NCI-H1694 treated with DMSO at 0.1 percent for 48 hours (cell line): ENCODE data around the gene CCNI2.
"Not testable (repeated sequence)": the region's sequence is repeated elsewhere in the genome, so short reads cannot be mapped to it uniquely, and the experiment has no call there.

ENCODE experiments used
- DNase-seq: peaks from one replicate; lab custom pipeline; 2025; lab: John Stamatoyannopoulos, UW

The CCNI2 gene

DNA sequence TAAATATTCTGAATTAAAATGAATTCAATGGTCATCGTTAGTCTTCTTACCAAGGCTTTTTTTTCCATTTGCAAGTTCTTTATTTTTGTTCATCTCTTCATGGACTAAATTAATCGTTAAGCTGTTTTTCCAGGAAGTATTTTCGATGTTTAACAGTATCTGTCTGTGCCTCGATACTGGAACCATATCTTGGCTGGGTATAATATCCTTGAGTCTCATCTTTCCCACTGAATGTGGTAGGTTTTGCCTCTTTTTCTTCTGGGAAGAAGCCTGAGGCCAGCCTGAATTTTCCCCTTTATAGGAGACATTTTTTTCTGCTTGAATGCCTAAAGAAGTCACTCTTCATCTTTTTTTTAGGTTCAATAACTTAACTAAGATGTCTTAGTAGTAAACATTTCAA lies 33.8 kb downstream of the CCNI2 start:
- DNase-seq, result no peak

DNA sequence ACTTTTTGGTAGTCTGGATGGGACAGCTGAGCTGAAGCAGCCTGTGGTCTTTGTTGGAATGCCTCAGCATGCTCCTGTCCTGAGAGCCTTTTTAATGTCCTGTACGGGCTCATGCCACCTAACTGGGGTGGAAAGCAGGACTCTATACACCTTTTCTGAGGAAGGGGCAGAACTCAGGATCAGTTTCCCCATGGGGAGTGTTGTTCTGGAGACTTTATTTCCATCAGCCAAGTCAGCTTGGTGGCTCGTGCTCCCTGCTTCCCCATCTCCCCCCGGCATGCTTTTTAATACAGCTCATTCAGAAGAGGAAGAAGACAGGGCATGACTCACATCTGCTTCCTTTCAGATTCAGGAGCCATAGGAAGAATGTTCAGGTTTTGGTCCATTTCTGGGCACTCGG lies 34.9 kb downstream of the CCNI2 start:
- no peak for DNase-seq

DNA sequence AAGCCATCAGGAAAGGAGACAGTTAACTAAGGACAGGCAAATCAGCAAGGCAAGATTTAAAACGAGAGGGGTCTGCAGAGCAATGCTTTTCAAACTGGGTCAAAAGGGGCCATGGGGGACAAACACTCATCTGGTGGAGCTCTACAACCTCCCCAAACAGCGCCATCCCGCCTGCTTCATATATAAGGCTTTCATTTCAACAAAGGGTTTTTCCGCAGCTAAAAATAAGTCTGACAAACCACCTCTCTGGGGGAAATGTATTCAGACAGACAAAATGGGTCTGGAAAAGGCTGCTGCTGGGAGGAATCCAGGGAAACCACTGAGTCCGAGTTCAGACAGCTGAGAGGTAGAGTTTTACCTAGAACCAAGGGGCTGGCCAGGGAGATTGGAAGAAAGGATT lies 38.1 kb downstream of the CCNI2 start:
- DNase-seq, result no peak

DNA sequence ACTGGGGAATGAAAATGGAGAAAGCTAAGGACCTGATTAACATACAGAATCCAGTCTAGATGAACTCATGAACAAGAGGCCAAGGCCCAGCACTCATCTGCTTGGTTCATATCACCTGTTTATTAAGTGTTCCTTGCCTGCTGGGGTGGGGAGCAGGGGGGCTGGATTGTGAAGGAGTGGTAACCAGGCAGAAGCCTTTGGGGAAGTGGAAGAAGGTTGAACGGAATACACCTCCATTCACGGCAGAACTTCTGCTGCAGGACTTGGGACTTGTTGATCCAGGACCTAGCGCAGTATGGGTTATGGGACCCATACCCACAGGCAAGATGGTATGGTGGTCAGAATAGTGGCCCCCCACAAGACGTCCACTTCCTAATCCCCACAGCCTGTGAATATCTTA lies 38.6 kb downstream of the CCNI2 start:
- no peak for DNase-seq

DNA sequence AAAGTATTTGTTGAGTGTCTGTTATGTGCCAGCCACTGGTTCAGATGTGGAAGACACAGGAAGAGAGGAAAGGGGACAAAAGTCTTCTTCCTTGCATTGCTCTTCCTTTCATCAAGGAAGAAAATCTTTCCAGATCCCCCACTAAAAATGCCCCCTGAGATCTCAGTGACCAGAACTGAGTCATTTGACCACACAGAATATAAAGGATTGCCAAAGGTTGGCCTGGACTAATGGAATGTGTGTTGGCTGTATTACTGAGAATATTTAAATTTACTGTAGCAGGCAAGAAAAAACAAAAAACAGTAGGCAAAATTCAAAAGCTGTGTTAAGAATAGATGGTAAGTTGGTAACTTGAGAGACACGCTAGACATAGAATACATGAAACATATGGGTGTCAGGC lies 39.9 kb downstream of the CCNI2 start:
- no peak for DNase-seq

DNA sequence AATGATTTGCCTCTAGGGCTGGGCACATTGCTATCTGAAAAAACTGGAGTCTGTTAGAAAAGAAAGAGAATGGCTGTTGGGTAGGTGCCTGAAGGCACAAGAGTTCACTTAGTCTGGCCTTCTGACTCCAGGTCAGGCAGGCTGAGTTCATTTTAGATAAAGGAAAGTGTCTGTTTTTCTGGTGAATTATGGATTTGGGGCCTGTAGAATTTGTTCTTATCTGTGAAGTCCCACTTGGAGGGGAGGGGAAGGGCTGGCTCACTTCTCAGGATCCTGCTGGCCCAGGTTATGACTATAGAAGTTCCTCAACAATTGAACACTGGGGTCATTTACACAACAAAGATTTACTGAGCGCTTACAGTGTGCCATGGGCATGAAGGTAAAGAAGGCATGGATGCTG lies 41.3 kb downstream of the CCNI2 start:
- DNase-seq, result no peak

DNA sequence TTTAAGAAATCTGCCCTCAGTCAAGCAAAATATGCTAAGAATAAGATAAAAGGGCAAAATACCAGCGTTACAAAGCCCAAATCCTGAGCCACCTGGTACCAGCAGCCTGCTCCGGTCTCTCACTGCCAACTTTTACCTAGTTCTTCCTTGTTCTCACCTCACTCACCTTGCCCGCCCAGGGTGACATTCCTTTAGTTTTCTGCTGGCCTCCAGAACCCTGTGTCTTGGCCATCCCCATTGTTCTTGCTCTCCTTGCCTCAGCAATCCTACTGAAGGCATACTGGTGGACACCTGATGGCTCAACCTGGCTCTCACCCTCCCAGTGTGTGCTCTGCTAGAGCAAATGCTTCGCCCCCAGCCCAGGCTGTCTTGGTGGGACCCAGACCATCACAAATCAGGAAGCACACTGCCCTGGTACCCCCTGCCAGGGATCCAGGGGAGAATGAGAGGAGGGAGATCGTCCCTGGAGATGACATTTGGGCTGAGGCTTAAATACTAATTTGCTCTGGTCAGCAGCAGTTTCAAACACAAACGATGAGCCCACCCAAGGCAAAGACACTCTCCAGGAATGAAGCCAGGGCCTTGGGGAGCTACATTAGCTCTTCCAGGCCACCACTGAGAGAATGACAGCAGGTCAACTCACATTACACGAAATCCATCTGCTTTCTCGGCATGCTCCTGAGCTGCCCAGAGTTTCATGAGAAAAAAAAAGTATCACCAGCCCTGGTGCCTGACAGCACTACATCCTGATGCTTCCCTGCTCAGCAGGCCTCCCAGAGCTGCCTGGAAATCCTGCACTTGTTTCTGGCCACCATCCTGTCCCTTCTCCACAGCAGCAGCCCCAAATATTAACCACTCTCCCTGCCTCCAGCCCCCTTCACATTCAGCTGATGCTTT lies 42.0 kb downstream of the CCNI2 start:
- DNase-seq, result no peak

DNA sequence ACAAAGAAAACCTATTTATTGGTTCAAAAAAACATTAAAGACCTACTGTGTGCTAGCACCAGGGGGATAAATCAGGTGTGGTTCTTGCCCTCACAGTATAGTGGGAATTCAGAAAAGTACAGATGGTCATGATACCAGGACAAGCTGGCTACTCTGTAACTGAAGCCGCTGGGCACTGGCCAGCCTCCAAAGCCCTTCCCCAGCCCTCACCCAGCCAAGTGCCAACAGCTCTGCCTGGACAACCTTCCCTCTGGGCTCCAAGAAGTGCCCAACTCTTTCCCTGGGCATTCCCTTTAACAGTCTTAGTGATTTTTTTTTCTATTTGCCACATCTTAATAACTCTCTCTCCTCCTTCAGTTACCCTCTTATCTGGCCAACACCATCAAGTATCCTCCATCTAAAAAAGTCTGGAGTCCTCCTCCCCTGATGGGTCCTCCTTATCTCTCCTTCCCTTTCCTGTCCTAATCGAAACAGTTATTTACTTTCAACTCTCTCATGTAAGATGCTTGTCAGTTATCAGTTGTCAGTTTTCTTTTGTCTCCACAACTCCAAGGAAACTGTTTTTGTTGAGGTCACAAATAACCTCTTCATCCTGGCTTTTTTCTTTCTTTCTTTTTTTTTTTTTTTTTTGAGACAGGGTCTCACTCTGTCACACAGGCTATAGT lies 43.1 kb downstream of the CCNI2 start:
- no peak for DNase-seq

DNA sequence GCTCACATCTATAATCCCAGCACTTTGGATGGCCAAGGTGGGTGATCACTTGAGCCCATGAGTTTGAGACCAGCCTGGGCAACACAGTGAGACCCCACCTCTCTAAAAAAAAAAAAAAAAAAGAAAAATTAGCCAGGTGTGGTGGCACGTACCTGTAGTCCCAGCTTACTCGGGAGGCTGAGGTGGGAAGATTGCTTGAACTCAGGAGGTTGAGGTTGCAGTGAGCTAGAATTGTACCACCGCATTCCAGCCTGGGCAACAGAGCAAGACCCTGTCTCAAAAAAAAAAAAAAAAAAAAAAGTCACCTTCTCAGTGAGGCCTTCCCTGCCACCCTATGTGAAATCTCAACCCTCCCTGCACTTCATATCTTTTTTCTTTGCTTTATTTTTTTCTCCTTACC lies 43.8 kb downstream of the CCNI2 start:
- no peak for DNase-seq

DNA sequence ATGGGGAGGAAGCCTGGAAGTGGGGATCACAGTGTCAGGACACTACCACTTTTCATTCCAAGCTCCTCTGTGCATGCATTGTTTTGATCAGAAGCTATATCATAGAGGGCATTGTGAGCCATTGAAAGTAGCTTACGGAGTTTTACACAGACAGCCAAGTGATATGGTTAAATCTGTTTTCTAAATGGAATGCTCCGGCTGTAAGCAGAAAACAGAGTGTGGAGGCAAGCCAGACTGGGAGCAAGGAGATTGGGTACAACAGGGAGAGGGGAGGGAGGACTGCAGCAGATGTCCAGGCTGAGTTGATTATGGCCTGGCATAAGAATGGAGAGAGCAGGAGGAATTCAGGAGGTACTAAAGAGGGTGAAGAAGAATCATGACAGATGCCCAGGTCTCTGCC lies 50.4 kb downstream of the CCNI2 start:
- DNase-seq, result no peak

DNA sequence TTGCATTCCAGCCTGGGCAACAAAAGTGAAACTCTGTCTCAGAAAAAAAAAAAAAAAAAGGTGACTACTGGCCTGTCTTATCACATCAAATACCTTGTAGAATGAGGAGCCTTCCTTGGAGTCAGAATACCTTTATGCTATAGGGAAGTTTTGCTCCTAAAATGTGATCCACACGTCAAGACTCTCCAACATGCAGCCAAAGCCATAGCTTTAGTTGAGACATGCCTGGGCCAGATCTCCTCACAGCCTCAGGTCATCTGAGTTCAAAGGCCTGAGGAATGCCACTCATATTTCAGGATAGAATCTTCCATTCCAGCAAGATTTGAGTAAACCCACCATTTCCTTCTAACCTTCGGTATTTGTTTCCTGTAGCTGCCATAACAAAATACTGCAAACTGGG lies 52.2 kb downstream of the CCNI2 start:
- no peak for DNase-seq

DNA sequence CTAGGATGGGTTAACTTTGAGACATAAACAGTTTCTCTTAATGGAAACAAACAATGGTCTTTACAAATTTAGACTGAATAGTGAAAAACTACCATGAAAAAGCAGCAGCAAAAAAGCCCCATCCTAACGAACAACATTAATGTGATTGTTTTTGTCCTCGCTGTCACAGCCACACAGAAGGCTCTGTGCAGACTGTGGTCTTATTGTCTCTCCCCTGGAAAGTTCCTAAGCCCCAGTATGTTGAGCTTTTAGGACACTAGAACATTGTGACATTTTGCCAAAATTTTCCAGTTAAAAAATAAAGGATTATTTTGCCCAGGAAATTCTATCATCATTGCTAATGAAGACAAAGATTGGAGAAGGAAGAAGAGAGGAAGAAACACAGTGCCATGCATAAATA lies 53.3 kb downstream of the CCNI2 start:
- DNase-seq, result no peak

DNA sequence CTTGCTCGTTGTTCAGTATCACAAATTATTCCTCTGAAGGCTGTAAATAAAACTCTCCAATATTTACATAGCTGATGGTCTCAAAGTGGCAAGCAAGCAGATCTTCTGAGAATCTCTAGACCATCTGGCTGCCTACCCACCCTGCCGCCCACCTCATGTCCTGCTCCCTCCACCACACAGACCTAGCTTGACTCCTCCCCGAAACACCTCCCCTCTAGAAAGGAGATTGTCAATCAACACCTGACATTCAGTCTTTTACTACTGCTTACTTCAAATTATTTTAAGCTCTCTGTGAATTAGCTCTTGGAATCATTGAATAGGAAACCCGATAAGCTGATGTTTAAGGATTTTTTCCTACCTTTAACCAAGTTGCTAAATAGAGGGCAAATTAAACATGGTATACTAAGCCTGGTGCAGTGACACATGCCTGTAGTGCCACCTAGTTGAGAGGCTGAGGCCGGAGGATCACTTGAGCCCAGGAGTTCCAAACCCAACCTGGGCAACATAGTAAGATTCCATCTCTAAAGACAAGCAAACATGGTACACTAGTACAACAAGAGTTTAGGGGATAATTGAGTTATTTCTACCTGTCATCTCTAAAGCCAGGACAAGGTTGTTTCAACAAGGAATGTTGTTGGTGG lies 54.9 kb downstream of the CCNI2 start:
- no peak for DNase-seq

DNA sequence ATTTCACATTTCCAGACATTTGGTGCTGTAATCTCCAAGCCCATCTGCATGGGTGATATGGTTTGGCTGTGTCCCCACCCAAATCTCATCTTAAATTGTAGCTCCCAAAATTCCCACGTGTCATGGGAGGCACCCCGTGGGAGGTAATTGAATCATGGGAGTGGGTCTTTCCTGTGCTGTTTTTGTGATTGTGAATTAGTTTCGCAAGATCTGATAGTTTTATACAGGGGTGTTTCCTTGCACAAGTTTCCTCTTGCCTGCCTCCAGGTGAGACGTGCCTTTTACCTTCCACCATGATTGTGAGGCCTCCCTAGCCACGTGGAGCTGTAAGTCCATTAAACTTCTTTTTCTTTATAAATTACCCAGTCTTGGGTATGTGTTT lies 55.5 kb downstream of the CCNI2 start:
- DNase-seq, result not testable (repeated sequence)
